Fibroblast of peridontal ligament (primary cell): Measurements from ENCODE around the gene RERE.
A peak's percentile ranks its signal among the peaks of the same experiment; 100 is the strongest.

Experiments used
- DNase-seq: peaks from one replicate; pipeline ENCODE4 v3.0.0-alpha.2; 2010; ENCODE audit errors: extremely low read depth

The RERE gene

DNA sequence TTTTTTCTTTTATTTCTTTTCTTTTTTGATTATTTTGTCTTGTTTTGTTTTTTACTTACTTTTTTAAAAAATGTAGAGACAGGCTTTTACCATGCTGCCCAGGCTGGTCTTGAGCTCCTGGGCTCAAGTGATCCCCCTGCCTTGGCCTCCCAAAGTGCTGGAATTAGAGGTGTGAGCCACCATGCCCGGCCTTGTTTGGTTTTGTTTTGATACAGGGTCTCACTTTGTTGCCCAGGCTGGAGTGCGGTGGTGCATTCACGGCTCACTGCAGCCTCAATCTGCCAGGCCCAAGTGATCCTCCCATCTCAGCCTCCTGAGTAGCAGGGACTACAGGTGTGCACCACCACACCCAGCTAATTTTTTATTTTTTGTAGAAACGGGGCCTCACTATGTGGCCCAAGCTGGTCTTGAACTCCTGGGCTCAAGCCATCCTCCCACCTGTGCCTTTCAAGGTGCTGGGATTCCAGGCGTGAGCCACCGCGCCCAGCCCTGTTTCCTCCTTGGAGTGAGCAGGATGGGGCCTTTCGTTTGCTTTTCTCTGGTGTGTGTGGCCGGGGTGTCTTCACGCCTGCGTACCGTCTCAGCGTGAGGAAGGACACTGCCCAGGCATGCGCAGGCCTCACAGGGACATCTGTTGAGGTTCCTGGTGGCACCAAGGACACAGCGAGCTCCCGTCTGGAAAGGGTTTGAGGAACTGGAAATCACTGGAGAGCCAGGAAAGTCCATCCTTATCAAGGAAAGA, 484.0 kb downstream of the RERE start:
- DNase-seq, result no peak

DNA sequence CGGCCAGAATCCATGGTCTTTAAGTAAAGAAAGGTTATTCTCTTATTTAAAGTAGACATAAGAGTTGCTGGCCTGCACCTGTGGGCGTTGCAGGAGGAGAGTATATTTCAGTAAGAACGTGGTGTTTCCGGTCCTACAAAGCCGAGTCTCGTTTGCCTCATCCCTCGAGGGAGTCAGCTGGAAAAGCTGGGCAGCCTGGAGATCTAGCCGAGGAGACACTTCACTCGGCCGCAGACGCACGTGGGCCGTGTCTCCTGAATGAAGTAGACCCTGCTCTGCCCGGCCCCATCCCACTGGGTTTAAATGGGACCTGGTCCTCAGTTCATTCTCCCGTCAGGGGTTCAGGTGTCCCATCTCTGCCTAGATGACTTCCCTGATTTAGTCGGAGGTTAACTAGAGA, 484.6 kb downstream of the RERE start:
- DNase-seq, result no peak

DNA sequence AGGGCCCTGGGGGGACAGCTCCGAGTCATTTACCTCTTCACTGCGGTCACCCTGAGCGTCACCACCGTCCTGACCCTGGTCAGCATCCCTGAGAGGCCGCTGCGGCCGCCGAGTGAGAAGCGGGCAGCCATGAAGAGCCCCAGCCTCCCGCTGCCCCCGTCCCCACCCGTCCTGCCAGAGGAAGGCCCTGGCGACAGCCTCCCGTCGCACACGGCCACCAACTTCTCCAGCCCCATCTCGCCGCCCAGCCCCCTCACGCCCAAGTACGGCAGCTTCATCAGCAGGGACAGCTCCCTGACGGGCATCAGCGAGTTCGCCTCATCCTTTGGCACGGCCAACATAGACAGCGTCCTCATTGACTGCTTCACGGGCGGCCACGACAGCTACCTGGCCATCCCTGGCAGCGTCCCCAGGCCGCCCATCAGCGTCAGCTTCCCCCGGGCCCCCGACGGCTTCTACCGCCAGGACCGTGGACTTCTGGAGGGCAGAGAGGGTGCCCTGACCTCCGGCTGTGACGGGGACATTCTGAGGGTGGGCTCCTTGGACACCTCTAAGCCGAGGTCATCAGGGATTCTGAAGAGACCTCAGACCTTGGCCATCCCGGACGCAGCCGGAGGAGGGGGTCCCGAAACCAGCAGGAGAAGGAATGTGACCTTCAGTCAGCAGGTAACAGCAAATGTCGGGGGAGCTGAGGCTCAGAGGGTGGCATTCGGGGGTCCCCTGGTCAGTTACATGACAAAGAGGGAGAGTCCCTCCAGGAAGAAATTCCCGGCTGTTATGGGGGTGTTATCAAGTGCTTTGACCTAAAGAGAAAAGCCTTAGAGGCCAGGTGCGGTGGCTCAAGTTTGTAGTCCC, 486.9 kb downstream of the RERE start:
- no peak for DNase-seq

DNA sequence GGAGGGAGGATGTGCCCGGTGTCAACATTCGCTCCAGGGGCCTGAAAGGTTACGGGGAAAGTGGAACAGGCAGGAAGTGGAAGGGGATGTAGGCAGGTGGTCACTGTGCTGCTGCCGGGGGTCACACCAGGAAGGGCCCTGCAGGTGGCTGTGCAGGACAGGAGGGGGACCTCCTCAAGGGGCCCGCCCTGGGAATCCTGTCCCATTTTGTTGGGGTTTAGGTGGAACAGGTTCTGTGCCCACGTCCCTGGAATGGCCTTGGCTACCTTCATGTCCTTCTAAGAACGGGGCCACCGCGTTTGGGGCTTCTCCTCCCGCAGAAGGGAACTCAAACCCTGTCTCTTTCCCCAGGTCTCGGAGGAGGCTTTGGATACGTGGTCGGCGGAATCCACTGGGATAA, 487.6 kb downstream of the RERE start:
- DNase-seq, result no peak

DNA sequence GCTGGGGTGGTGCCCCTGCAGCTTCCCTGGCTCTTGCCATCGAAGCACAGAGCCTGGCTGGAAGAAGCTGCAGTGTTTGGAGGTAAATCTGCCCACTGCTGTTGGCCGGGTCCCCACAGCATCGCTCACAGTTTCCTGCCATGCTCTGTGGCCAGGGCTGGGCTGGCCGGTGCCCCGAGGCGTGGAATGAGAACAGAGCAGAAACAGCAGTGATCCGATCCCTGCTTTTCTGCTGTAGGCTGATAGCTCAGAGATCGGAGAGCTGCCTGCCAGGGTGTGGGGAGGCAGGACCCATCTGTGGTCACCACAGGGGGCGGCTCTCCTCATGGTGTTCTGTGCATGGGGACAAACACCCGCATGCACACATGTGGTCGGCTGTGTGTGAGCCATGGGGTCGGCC, 488.0 kb downstream of the RERE start:
- no peak for DNase-seq

DNA sequence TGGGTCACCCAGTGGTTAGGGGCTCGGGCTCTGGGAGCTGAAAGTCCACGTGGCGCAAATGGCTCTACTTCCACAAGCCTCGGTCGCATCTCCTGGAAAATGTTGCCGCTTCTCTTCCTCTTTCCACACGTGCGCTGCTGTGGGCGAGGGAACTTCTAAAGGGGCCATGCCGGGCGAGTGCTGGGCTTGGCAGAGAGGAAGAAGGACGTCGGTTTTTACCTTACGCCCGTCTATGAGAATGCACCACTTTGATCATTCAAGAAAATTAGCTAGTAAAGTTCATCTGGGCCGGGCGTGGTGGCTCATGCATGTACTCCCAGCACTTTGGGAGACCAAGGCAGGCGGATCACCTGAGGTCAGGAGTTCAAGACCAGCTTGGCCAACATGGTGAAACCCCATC, 489.2 kb downstream of the RERE start:
- no peak for DNase-seq

DNA sequence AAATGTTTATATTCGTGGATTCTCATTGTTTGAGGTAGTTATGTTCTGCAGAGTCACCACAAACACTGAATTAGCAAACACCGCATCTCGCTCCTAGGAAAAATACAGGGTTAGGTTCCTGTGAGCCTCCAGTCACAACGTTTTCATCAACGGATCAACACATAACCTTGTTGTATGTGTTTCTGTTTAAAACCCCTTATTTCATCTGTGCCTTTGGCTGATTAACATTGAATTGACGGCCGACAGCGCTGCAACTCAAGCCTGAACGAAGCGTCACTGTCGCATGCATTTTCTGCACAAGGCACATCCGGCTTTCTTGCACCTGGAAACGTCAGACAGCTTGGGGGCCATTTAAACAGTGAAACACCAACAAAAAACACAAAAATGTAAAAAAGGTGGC, 491.2 kb downstream of the RERE start:
- no peak for DNase-seq

DNA sequence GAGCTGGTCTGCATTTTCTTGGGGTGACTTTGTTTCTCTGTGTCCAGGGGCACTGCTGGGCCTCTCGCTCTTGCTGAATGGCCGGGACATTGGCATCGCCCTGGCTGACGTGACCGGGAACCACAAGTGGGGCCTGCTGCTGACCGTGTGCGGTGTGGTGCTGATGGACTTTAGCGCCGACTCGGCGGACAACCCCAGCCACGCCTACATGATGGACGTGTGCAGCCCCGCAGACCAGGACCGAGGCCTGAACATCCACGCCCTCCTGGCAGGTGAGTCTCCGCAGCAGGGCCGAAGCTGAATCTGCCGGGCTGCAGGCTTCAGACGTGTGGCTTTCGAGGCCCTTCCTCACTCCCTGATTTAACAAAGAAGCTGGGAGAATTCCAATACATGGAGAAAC, 491.7 kb downstream of the RERE start:
- no peak for DNase-seq

DNA sequence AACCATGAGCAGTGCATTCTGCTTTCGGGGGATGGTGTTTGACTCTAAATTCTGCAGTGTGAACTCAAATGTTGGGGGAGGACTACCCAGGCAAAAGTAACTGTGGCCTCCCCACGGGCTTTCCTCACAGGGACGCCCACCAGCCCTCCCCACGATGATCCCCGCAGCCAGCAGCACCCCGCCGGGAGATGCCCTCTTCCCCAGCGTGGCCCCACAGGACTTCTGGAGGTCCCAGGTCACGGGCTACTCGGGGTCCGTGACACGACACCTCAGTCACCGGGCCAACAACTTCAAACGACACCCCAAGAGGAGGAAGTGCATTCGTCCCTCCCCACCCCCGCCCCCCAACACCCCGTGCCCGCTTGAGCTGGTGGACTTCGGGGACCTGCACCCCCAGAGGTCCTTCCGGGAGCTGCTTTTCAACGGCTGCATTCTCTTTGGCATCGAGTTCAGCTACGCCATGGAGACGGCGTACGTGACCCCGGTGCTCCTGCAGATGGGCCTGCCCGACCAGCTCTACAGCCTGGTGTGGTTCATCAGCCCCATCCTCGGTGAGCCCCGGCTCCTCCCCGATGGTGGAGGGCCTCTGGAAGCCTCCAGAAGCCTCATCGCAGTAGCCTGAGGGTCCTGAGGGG, 493.1 kb downstream of the RERE start:
- DNase-seq, result no peak

DNA sequence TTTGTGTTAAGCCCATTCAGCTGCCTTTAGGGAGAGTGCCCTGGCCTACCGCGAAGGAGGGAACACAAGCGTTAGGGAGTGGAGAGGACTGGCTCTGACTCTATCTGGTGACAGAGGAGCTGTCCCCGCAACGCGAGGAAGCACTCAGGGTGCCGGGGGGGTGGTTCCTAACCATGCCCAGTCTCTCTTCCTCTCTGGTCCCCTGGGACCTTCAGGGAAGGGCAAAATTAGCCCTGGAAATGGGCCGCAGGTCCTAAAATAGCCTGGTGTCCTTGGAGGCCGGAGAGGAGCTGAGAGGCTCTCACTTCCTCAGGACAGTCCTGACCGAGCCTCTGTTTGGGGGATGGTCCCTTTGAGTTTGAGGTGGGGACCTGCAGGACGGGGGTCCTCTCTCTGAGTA, 493.7 kb downstream of the RERE start:
- no peak for DNase-seq

DNA sequence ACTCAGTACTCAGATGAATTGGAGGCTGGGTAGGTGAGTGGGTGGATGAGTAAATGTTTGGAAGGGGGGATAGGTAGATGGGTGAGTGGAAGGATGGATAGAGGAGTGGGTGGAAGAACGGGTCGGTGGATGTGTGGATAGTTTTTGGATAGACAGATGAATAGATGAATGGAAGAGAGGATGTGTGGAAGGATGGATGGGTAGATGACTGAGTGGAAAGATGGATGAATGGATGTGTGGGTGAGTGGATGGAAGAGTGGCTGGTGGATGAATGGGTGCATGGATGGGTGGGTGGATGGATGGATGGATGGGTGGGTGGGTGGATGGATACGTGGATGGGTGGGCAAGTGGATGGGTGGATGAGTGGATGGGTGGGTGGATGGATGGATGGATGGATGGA, 495.8 kb downstream of the RERE start:
- DNase-seq, result no peak

DNA sequence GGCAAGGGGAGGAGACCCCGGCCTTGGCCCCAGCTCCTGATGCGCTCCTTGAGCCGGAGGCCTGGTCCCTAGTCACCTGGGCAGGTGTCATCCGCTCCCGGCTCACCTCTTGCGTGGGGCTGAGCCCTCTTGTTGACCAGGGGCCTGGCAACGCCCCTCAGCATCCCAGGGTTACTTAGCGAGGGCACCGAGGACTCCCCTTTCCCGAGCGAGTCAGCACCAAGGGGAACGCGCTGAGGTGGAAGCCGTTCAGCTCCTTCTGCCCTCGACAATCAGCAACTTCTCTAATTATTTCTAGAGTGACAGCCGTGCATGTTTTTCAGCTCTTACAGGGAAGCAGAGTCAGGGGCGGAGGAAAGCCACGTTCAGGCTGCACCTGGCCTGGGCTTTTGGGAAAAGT, 499.0 kb downstream of the RERE start:
- no peak for DNase-seq

DNA sequence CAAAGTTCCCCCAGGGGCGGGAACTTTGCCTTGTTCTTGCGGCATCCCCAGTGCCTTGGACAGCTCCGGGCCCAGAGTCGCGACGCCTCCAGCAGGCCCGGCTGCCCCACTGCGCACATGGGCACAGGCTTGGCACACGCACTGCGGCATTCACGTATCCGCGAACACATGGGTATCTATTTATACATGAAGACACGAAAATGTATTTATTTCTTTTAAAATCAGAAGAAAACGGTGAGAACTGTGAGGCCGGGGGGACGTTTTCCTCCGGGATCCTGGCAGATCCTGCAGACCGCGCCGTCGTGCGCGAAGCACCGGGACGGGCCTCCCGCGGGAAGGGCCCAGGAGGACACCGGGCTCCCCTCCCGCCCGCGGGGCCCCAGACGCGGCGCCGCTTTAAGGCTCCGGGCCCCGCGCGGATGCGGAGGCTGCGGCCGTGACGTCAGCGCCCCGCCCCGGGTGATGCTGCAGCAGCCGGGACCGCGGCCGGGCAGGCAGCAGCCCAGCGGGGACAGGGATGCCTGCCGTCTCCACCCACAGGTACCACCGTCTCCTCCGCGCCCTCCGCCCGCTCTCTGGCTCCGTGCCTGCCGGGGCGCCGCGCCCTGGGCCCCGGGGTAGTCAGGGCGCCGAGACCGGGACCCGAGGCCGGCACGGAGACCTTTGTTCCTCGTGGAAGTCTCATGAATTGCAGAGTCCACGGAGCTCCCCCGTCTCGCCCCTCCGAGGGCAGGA, 499.6 kb downstream of the RERE start, which contains the start of gene SLC45A1:
SLC45A1 (plus strand) TSS at position 468 of the 735 bp plus-strand sequence. CDS start 6,216 bp downstream, outside the sequence.
- DNase-seq, result peak; percentile 35

DNA sequence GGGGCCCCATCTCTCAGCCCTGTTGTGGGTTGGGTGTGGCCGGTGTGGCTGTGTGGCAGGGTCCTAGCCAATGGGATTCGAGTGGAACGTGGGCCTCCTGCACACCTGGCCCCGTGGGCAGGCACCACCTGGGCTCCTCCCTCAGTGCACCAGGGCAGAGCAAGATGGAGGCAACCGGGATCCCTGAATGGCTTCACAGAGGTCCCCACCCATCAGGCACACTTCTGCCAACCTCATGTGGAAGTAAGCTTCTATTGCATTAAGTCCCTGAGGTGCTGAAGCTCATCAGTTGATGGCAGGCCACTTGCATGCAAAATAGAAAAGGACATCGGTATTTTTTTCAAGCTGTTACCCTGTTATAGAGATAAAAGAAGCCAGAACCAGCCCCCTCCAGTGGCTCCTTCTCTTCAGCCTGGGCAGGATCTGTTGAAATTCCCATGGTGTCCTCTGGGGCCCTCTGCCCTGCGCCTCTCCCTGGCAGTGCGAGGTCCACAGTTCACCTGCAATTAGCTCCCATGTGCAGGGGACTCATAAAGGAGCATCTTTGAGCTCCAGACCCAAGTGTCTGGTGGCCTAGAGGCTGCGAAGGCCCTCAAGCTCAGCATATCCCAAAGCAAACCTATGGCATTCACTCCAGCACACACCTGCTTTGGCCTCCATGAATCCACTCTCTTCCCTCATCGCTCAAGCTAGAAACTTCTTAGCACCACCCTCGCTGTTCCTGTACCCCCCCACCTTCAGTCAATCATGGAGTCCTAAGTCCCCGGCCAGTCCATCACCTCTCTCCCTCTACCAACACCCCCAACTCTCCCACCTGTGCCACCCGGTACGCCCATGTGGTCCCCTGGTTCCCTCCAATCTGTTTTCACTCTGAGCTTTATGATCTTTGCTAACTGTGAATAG, 501.6 kb downstream of the RERE start:
- DNase-seq, result no peak

DNA sequence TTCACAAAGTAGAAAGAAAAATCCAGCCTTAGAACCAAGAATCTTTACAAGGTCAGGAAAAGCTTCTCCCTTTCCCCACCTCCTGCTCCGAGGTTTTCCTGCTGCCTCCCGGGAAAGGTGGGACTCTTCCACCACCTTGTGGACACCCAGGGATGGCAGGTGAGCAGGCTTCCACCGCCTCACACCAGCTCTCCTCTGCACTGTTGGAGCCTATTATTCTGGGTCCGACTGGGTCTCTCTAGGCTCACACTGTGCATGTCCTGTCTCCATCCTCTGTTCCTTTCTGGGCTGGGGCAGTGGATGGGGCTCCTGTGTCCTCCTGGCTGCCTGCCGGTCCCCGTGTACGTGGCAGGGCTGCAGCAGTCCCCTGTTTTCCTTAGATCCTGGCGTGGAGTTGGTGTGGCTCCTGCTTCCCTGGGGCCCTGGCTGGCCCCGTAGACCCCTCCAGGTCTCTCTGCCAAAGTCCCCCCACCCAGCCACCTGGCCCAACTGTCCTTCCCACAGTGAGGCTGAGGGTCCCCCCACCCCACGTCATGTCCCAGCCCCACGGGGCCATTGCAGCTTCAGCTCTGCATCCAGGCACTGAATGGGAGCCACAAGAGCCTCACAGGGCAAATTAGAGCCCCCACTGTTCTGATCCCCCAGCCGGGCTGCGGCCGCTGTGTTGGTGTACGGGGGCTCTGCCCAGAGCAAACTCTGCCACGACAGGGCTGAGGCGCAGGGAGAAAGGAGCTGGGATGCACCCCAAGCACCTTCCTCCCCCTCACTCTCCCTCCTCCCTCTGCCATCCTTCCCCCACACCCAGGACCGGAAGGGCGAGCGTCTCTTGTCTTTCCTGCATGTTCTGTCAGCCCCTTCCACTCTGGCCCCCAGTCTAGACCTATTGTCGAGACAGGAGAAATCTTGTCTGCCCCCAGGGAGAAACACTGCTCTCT, 502.8 kb downstream of the RERE start:
- peak; percentile 78 for DNase-seq

DNA sequence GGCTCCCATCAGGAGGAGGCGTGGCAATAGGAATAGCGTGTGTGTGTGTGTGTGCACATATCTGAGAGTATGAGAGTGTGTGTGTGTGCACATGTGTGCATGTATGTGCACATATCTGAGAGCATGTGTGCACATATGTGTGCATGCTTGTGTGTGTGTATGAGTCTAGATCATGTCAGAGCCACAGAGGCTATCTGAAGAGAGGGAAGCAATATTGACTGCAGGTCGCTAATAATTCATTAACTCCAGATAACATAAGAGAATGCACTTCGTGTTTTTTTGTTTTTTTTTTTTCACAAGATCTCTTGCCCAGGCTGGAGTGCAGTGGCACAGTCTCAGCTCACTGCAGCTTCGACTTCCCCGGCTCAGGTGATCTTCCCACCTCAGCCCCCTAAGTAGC, 504.2 kb downstream of the RERE start:
- no peak for DNase-seq

DNA sequence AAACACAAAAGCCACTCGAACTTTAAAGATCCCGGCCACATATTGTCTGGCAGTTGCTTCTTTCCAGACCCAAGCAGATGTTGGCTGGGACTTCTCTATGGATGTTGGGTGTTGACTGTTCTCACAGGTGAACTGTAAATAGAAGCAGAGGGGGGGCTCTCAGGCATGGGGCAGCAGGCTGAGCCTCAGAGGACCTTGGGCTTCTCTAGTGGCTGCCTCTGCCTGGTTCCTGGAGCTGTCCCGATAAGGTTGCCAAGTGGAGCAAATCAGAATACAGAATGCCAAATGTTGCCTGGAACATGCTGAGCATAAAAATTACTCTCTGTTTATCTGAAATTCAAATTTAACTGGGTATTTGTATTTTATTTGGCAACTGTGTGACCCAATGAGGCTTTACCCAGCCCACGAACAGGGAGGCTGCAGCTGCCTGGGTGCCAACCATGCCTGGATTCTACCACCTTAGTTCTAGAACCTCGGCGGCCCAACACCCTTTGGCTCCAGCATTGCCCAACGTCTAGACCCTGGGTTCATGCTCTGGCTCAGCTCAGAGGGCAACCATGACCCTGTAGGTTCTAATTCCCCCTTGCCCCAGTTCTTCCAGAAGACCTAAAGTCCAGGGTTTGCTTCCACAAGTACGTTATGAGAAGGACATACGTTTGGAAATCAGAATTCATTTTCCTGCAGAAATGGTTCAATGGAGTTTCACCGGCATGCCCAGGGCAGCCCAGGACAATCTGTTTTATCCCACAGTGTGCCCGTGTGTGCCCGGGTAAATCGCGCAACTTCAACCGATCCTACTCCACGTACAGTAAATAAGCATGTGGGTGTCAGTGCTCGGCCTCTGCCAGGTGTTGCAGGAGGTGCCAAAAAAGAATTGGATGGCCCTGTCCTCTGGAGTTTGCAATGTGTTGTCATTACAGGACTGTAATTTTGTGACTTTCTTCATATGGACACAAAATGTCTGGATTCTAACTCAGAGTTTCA, 504.9 kb downstream of the RERE start:
- DNase-seq, result no peak

DNA sequence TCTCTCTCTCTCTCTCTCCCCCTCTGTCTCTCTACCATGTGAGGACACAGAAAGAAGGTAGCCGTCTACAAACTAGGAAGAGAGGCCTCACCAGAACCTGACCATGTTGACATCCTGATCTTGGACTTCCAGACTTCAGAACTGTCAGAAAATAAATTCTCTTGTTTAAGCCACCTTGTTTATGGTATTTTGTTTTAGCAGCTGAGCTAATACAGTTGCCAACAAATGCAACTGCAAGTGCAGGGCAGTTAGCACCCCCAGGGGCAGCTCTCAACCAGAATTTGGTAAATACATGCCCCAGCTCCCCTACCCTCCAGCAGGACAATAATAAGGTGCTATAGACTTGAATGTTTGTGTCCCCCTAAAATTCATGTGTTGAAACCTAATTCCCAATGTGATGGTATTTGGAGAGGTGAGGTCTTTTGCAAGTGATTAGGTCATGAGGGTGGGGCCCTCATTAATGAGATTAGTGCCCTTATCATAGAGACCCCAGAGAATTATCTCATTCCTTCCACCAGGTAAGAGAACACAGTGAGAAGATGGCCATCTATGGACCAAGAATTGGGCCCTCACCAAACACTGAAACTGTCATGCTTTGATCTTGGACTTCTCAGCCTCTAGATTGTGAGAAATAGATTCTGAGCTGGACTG, 506.2 kb downstream of the RERE start:
- no peak for DNase-seq
